ENCODE results near the gene EIF5A.

The EIF5A gene

DNA sequence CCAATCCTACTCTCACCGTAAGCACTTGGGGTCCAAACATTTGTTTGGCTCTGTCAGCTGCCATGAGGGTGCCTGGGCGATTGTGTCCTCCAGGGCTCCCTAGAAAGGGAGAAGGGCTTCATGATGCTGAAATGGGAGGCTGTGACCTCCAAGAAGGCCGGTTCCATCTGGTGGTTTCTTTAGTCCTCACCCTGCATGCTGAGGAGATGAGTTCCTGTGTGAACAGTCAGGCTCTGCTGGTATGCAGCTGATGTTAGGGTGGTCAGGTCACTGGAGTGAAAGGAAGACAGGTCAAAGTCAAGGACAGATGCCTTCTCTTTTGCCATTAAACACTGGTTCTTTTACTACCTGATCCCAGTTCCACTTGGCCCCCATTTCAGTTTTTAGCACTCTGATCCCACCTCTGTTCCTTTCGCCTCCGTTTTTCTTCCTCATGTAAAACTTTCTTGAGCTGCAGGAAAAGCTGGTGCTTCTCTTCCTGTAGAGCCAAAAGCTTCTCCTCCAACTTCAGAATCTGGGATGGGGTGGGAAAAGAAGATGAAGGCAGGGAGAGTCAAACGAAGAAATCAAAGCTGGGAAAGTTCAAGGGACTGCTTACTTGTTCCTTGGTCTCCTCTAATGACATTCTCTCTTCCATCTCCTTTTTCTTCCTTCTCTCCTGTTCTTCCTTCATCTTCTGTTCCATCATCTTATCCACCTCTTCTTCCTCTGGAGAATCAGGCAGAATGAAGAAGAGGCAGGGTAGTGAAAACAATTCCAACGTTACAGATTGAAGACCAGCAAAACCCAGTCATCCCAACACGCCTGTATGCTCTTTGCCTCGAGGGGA is 6.7 kb downstream of the EIF5A start:
- no peak overlapping the region for H3K27ac ChIP-seq (ENCODE audit: low read length)
- H3K36me3 ChIP-seq (ENCODE audit: control insufficient read depth, insufficient read depth, low read length): peaks cover 53% of the 10 kb centered on the region
- H3K9me3 ChIP-seq (ENCODE audit: control insufficient read depth, insufficient read depth, low read length): no peaks in the 10 kb centered on the region
- DNase-seq (ENCODE audit: low read depth, low spot score): no peak
- no CpG with 5 or more reads among the region's 9 CpGs for WGBS (ENCODE audit: insufficient coverage, insufficient read length)
- no peaks in the 10 kb centered on the region for H3K27me3 ChIP-seq (ENCODE audit: control insufficient read depth, insufficient read depth, low read length)
- peak overlapping the region; percentile 72; the same call in 1 of the 2 replicates for H3K4me3 ChIP-seq (ENCODE audit: low read length)
- H3K4me1 ChIP-seq (ENCODE audit: control insufficient read depth, insufficient read depth, low read length): peaks cover 3% of the 10 kb centered on the region; the same call in 1 of the 2 replicates

DNA sequence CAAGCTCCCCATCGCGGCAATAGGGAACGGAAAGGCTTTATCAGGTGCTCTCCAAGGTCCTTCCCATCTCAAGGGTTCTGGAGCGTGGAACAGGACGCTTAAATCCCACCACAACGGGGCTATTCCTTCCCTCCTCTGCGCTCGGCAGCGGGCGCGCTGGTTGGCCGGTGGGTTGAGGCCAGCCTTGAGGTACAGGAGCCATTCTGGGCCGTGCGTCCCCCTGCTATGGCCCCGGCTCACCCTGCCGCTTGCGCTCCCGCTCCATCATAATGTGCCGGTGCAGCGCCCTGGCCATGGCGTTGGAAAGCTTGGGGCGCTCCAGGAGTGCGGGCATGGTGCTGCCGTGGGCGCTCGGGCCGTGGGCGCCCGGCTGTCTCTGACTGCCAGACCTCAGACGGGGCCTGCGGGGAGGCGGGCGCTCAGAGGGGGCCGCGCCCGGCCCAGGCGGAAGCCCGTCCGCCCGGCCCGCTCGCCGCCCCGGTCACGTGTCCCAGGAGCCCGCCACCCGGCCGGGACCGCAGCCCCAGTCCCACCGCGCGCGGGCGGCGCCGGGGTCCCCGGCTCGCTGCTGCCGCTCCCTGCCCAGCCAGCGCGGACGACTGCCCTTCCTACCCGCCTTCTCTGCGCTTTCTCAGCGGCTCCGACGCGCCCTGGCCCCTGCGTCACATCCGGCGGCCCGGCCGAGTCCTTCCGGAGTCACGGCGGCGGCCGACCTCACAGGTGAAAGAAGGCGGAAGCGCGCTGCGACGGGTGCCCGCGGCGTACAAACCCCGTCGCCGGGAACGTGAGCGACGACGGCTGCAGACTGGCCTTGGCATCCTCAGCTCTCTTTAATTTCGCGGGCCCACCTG is 7.5 kb downstream of the EIF5A start, which contains the start of gene GPS2:
GPS2 (minus strand) TSS at position 642 of the 851 bp plus-strand sequence; CDS start at position 334, 308 bp downstream.
- H3K36me3 ChIP-seq (ENCODE audit: control insufficient read depth, insufficient read depth, low read length): peaks cover 48% of the 10 kb centered on the region
- no peak for DNase-seq (ENCODE audit: low read depth, low spot score)
- peak within 1 kb of the TSS; percentile 72 for H3K4me3 ChIP-seq (ENCODE audit: low read length)
- H3K9me3 ChIP-seq (ENCODE audit: control insufficient read depth, insufficient read depth, low read length): no peaks in the 10 kb centered on the region
- WGBS (ENCODE audit: insufficient coverage, insufficient read length): no CpG with 5 or more reads among the region's 95 CpGs
- H3K27me3 ChIP-seq (ENCODE audit: control insufficient read depth, insufficient read depth, low read length): no peaks in the 10 kb centered on the region
- peaks cover 3% of the 10 kb centered on the region; the same call in 1 of the 2 replicates for H3K4me1 ChIP-seq (ENCODE audit: control insufficient read depth, insufficient read depth, low read length)
- H3K27ac ChIP-seq (ENCODE audit: low read length): no peak within 1 kb of the TSS

DNA sequence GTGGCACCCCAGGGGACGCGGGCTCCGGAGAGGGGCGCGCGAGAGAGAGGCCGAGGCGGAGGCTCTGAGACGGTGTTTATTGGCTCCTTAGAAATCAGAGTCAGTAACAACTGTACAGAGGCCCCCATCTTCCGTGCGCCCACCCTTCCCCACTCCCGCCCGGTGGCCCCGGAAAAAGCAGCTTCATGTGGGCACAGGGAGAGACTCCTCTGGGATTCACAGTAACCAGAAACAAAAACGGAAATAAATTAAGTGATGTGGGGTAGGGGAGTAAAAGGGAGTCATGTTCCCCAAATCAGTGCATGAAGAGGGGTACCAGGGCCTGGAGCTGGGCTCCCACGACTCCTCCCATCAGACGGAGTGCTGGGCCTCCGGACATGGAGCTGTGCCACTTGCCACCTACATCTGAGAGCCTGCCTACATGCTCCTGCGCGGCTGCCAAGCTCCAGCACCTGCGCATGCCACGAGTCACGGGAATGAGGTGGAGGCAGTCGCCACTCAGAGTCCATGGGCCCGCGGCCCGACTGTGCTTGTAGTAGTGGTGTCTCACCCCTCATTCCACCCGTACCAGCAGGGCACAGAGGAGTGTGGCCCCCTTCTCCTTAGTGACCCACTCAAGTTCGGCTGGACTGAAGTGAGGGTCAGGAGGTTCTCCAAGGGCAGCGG is 8.3 kb downstream of the EIF5A start:
- DNase-seq (ENCODE audit: low read depth, low spot score): no peak
- Histone ChIP-seq H3K36me3 (ENCODE audit: control insufficient read depth, insufficient read depth, low read length) (peaks cover 47% of the 10 kb centered on the region), H3K9me3 (ENCODE audit: control insufficient read depth, insufficient read depth, low read length) (no peaks in the 10 kb centered on the region), H3K27ac (ENCODE audit: low read length) (no peak overlapping the region), H3K4me1 (ENCODE audit: control insufficient read depth, insufficient read depth, low read length) (peaks cover 3% of the 10 kb centered on the region; the same call in 1 of the 2 replicates), H3K4me3 (ENCODE audit: low read length) (peak overlapping the region; percentile 72; the same call in 1 of the 2 replicates), H3K27me3 (ENCODE audit: control insufficient read depth, insufficient read depth, low read length) (no peaks in the 10 kb centered on the region)
- no CpG with 5 or more reads among the region's 30 CpGs for WGBS (ENCODE audit: insufficient coverage, insufficient read length)

DNA sequence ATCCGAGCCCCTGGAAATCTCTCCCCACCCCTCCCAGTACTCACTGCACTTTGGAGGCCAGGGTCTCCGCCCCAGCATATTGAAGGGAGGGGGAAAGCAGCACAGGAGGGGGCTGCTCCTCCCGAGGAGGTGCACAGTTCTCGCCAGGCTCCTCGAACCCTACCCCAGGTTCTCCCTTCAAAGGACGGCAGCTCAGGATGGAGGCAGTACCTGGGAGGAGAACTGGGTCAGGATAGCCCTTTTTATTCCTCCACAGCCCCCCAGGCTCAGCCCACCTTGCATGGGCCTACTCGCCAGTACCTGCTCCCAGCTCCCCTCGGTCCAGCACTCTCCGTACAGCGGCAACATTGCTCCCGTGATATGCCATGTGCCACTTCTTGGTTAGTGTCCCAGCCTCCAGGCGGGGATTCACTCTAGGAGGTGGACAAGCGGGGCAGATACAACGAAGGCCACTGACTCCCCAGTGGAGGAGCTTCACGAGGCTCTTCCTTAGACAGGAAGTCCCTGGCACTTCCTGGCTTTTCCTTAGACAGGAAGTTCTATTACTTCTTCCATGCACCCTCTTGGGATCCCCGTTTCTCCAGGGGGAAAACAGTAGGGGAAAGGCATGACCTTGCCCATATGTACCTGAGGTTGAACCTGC is 9.9 kb downstream of the EIF5A start:
- Histone ChIP-seq H3K27me3 (ENCODE audit: control insufficient read depth, insufficient read depth, low read length) (no peaks in the 10 kb centered on the region), H3K9me3 (ENCODE audit: control insufficient read depth, insufficient read depth, low read length) (no peaks in the 10 kb centered on the region), H3K27ac (ENCODE audit: low read length) (no peak overlapping the region), H3K36me3 (ENCODE audit: control insufficient read depth, insufficient read depth, low read length) (peaks cover 50% of the 10 kb centered on the region), H3K4me3 (ENCODE audit: low read length) (no peak overlapping the region), H3K4me1 (ENCODE audit: control insufficient read depth, insufficient read depth, low read length) (peaks cover 3% of the 10 kb centered on the region; the same call in 1 of the 2 replicates)
- WGBS (ENCODE audit: insufficient coverage, insufficient read length): no CpG with 5 or more reads among the region's 16 CpGs
- DNase-seq (ENCODE audit: low read depth, low spot score): no peak

DNA sequence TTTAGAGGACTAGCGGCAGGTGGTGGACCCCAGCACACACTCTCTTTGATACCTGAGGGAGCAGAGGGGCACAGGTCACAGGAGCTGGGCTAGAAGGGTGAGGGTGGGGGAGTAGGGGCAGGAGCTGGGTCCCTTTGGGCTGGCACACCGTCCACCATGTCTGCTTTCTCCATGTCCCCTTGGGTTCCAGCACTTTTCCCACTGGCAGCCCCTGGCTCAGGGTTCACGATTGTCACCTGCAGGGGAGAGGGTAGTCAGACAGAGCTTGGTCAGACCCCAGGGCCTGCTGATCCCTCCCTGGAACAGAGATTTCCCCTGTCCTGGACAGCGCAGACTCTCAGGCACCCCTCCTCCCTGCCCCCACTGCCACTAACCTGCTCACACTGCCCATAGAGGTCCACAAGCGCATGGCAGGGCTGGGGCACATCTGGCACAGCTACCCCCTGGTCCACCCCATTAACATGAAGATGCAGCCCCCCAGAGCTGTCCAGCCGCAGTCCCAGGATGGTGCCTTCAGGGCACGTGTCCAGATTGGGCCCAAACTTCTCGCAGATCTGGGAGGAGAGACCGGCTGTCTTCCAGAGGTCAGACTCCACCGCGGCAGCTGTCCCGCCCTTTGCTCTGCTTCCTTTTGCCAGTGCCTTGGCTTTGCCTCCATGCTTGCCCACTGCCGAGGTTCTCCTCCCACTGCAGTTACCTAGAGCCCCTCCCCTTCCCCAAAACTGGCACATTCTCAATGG is 10.9 kb downstream of the EIF5A start:
- Histone ChIP-seq H3K36me3 (ENCODE audit: control insufficient read depth, insufficient read depth, low read length) (peaks cover 52% of the 10 kb centered on the region), H3K9me3 (ENCODE audit: control insufficient read depth, insufficient read depth, low read length) (no peaks in the 10 kb centered on the region), H3K27me3 (ENCODE audit: control insufficient read depth, insufficient read depth, low read length) (no peaks in the 10 kb centered on the region), H3K27ac (ENCODE audit: low read length) (no peak overlapping the region), H3K4me1 (ENCODE audit: control insufficient read depth, insufficient read depth, low read length) (peaks cover 3% of the 10 kb centered on the region; the same call in 1 of the 2 replicates), H3K4me3 (ENCODE audit: low read length) (no peak overlapping the region)
- no peak for DNase-seq (ENCODE audit: low read depth, low spot score)
- no CpG with 5 or more reads among the region's 13 CpGs for WGBS (ENCODE audit: insufficient coverage, insufficient read length)

DNA sequence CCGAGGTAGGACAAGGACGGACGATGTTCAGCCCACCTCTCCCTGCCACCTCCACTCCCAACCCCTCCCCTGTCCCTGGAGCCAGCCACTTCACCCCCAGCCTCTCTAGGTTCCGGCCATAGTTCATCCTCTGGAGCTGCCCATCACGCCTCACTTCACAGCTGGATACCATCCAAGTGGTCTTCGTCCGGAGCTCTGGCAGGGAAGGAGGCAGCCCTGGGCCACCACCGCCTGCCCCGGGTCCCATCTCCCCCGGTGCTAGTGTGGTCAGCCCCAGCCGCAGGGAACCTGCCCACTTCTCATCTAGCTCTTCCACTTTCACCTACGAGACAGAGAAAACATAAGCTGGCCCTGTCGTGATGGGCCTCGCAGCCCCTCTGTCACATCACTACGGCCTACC is 14.0 kb downstream of the EIF5A start:
- Histone ChIP-seq H3K27me3 (ENCODE audit: control insufficient read depth, insufficient read depth, low read length) (no peaks in the 10 kb centered on the region), H3K4me3 (ENCODE audit: low read length) (no peak overlapping the region), H3K9me3 (ENCODE audit: control insufficient read depth, insufficient read depth, low read length) (no peaks in the 10 kb centered on the region), H3K4me1 (ENCODE audit: control insufficient read depth, insufficient read depth, low read length) (no peaks in the 10 kb centered on the region), H3K27ac (ENCODE audit: low read length) (no peak overlapping the region), H3K36me3 (ENCODE audit: control insufficient read depth, insufficient read depth, low read length) (peaks cover 61% of the 10 kb centered on the region)
- no peak for DNase-seq (ENCODE audit: low read depth, low spot score)
- WGBS (ENCODE audit: insufficient coverage, insufficient read length): no CpG with 5 or more reads among the region's 15 CpGs

DNA sequence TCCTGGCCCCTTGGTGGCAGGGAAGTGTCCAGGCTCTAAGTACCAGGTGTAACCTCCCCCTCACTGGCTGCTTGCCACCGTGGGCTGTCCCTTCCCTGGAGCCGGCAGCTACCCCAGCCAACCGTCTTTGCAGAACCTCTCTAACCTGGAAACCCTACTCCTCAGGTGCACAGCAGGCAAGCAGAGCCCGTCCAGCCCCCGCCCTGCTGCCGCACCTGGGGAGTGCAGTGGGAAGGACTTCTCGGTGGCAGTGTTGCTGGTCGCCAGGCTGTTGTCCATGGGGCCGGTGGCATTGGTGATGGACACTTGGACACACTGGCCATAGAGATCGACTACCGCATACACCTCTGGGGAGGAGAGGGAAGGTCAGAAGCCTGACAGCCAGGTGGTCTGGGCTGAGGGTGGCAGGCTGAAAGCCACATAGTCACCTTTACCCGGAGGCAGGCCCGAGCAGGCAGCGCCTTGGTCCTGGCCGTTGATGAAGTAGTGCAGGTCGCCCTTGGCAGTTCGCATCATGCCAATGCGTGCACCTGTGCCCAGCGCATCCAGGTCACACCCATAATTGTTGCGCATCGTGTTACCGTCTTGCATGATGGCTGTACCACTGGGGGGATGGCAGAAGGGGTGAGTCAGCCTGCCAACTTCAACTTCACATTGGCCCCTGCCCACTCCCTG is 15.2 kb downstream of the EIF5A start:
- peaks cover 55% of the 10 kb centered on the region for H3K36me3 ChIP-seq (ENCODE audit: control insufficient read depth, insufficient read depth, low read length)
- H3K4me3 ChIP-seq (ENCODE audit: low read length): no peak overlapping the region
- H3K4me1 ChIP-seq (ENCODE audit: control insufficient read depth, insufficient read depth, low read length): no peaks in the 10 kb centered on the region
- no peak for DNase-seq (ENCODE audit: low read depth, low spot score)
- H3K27ac ChIP-seq (ENCODE audit: low read length): no peak overlapping the region
- H3K27me3 ChIP-seq (ENCODE audit: control insufficient read depth, insufficient read depth, low read length): no peaks in the 10 kb centered on the region
- no peaks in the 10 kb centered on the region for H3K9me3 ChIP-seq (ENCODE audit: control insufficient read depth, insufficient read depth, low read length)
- WGBS (ENCODE audit: insufficient coverage, insufficient read length): no CpG with 5 or more reads among the region's 22 CpGs

DNA sequence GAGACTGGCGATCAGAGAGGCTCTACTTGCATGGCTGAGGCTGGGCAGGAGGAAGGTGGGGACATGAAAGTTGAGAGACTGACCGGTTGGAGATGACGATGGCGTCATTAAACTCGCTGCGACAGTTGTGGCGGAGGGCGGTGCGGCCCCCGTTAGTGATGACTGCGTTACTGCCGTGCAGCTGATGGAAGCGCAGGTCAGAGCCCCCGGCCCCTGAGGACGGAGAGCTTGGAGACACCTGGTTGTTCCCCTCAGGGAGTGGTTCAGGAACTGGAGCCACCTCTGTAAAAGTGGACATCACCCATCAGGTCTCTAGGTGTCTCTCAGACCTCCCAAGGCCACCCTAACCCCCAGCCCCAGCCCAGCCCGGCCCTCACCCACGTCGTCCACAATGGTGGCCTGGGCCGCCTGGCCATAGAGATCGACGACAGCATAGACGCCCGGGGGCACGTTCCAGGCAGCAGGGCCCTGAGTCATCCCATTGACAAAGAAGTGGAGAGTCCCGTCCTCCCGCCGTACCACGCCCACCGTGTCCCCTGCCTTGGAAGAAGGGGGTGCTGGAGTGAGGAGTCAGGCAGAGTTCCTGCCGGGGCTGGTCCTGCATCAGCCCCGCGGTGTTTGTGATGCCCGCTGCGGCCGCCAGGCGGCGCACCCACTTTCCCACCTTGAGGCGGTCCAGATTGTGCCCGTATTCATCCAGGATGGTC is 16.5 kb downstream of the EIF5A start:
- no peaks in the 10 kb centered on the region for H3K4me1 ChIP-seq (ENCODE audit: control insufficient read depth, insufficient read depth, low read length)
- no peaks in the 10 kb centered on the region for H3K27me3 ChIP-seq (ENCODE audit: control insufficient read depth, insufficient read depth, low read length)
- DNase-seq (ENCODE audit: low read depth, low spot score): no peak
- H3K4me3 ChIP-seq (ENCODE audit: low read length): no peak overlapping the region
- H3K27ac ChIP-seq (ENCODE audit: low read length): no peak overlapping the region
- WGBS (ENCODE audit: insufficient coverage, insufficient read length): no CpG with 5 or more reads among the region's 39 CpGs
- peaks cover 44% of the 10 kb centered on the region for H3K36me3 ChIP-seq (ENCODE audit: control insufficient read depth, insufficient read depth, low read length)
- no peaks in the 10 kb centered on the region for H3K9me3 ChIP-seq (ENCODE audit: control insufficient read depth, insufficient read depth, low read length)

DNA sequence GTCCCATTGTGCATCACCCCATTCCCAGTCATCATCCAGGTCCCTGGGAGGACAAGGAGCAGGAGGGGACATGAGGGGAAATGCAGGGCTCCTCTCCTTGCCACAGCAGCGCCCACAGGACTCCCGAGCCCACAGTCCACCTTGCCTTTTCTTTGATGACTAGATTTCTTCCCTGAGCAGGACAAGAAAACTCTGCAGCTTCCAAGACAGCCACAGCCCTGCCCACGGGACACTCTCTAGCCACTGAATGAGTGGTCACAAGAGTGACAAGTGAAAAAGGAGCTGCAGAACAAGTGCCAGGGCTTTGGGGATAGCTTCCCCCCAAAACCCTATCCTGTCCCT is 17.0 kb downstream of the EIF5A start:
- Histone ChIP-seq H3K27ac (ENCODE audit: low read length) (no peak overlapping the region), H3K4me3 (ENCODE audit: low read length) (no peak overlapping the region), H3K27me3 (ENCODE audit: control insufficient read depth, insufficient read depth, low read length) (no peaks in the 10 kb centered on the region), H3K4me1 (ENCODE audit: control insufficient read depth, insufficient read depth, low read length) (no peaks in the 10 kb centered on the region), H3K36me3 (ENCODE audit: control insufficient read depth, insufficient read depth, low read length) (peaks cover 42% of the 10 kb centered on the region), H3K9me3 (ENCODE audit: control insufficient read depth, insufficient read depth, low read length) (no peaks in the 10 kb centered on the region)
- WGBS (ENCODE audit: insufficient coverage, insufficient read length): no CpG with 5 or more reads among the region's 3 CpGs
- DNase-seq (ENCODE audit: low read depth, low spot score): no peak
